ENCODE measurements around the gene ARMC6. TPM values are rescaled to one million over a fixed set of nuclear protein-coding genes. Genes with fewer than 3 reads are reported as not detected.
"Not testable (repeated sequence)": the region's sequence is repeated elsewhere in the genome, so short reads cannot be mapped to it uniquely, and the experiment has no call there.

Gene ARMC6
- total and polyA plus RNA-seq, 5 experiments from 2014 or later = 18.1 to 42.4 (median 29.5) TPM

DNA sequence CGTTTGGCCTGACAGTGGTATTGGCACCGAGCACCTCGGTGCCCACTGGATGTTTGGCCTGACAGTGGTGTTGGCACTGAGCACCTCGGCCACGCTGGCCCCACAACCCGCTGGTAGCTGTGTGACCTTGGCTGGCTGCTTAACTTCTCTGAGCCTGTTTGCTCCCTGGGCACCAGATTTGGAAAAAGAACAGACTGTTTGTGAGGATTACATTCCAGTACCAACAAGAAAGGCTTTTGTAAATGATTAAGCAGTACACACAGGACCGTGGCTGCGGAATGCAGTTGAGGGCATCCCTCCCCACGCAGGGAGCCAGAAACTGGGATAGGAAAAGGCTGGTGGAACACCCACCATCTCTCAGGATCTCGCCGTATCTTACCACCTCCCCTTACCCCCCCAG, 62.3 kb downstream of the ARMC6 start:
- DNase-seq = no peak
- ATAC-seq = no peak
- Mint-ChIP-seq H3K36me3 (peaks cover 0 to 38% (median 9%) of the 10 kb centered on the region in 3 donors), H3K27ac (no peak overlapping the region), H3K4me3 (no peak overlapping the region), H3K27me3 (no peaks in the 10 kb centered on the region), H3K9me3 (no peaks in the 10 kb centered on the region), H3K4me1 (peaks cover 0 to 7% (median 2%) of the 10 kb centered on the region in 4 donors)
- POLR2A ChIA-PET = no interaction called here

DNA sequence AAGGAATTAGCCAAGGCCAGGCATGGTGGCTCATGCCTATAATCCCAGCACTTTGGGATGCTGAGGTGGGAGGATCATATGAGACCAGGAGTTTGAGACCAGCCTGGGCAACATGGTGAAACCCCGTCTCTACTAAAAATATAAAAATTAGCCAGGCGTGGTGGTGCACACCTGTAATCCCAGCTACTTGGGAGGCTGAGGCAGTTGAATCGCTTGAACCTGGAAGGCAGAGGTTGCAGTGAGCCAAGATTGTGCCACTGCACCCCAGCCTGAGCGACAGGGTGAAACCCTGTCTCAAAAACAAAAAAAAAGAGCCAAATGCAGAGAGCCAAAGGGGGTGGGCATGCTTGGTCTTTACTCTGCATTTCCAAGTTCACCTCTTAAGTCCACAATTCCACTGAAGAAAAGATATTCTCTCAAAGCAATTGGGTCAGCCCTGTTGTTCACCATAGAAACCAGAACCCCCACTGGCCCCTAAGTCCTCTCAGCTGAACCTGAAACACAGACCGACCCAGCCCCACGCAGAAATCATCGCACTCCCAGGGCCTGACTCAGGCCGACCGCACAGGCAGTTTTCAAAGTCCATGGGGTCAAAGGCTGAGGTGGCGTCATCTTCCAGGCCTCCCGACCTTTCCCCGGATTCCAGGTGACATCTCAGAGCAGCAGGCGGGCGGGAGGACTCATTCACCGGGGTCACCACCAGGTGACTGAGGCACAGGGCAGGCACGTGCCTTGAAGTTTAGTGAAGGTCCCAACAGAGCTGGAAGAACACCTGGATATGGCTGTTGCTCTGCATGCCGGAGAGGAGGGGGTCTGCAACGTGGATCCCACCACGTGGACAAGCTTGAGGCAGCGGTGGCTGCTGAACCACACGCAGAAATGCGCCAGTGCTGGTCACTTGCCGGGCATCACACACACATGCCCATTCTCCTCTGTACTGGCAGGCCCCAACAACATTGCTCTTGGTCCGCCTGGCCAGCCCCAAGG, 63.5 kb downstream of the ARMC6 start:
- H3K27ac Mint-ChIP-seq = no peak overlapping the region
- peaks cover 0 to 7% (median 2%) of the 10 kb centered on the region in 4 donors for H3K4me1 Mint-ChIP-seq
- no peaks in the 10 kb centered on the region for H3K9me3 Mint-ChIP-seq
- ATAC-seq = no peak
- no peaks in the 10 kb centered on the region for H3K27me3 Mint-ChIP-seq
- no peak overlapping the region for H3K4me3 Mint-ChIP-seq
- DNase-seq = no peak
- POLR2A ChIA-PET = no interaction called here
- peaks cover 0 to 44% (median 9%) of the 10 kb centered on the region in 3 donors for H3K36me3 Mint-ChIP-seq

DNA sequence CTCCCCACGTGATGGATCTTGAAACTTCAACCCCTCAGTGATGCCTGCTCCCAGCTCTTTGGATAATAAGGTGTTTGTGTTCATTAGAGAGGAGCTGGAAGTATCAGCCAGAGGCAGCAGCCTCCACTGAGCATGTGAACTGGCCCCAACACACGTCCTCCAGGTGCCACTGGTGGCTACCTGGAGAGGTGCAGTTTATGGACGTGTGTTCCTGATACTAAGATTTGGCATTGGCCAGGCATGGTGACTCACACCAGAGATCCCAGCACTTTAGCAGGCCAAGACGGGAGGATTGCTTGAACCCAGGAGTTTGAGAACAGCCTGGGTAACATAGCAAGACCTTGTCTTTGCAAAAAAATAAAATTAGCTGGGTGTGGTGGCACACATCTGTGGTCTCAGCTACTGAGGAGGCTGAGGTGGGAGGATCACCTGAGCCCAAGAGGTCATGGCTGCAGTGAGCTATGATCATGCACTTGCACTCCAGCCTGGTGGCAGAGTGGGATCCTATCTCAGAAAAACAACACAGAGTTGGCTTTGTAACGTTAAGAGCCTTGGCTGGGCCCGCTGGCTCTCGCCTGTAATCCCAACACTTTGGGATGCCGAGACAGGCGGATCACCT, 64.8 kb downstream of the ARMC6 start:
- H3K36me3 Mint-ChIP-seq = peaks cover 0 to 52% (median 9%) of the 10 kb centered on the region in 3 donors
- DNase-seq (no peak), ATAC-seq (no peak)
- no peaks in the 10 kb centered on the region for H3K9me3 Mint-ChIP-seq
- POLR2A ChIA-PET = no interaction called here
- peaks cover 0 to 3% (median 2%) of the 10 kb centered on the region in 4 donors for H3K4me1 Mint-ChIP-seq
- H3K4me3 Mint-ChIP-seq = no peak overlapping the region
- no peak overlapping the region for H3K27ac Mint-ChIP-seq
- H3K27me3 Mint-ChIP-seq = no peaks in the 10 kb centered on the region

DNA sequence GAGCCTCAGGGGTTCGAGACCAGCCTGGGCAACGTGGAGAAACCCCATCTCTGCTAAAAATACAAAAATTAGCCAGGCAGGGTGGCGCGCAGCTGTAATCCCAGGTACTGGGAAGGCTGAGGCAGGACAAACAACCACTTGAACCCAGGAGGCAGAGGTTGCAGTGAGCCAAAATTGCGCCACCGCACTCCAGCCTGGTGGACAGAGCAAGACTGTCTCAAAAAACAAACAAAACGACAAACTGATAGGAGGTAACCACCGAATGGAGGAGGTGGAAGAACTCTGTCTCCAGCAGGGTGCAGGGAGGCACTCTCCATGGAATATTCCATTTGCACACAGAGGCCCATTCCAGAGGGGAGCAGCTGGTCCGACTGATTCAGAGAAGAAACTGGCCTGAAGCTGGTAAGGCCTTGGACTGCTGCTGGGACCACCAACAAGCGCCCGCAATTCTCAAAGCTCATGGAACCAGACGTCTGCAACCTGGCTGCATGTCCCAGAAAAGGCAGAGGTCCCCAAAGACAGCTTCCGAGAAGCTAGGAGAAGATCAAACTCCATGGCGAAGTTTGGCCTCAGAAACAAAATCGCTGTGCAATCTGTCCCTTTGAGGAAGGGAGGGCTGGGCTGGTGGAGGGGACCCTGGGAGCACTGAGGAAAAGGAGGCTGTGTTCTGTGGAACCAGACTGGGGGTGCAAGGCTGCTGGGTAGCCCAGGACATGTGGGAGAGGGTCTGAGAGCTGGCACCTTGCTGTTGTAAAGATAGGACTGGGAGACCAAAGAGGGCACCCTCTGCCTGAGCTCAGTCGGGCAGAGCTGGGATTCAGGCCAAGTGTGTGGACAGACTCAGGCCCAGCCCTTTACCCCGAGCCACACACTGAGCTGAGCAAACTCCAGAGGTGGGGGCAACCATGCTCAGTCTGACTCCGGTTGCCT, 65.6 kb downstream of the ARMC6 start:
- DNase-seq = no peak
- Mint-ChIP-seq H3K27me3 (no peaks in the 10 kb centered on the region), H3K27ac (no peak overlapping the region), H3K4me1 (peaks cover 0 to 3% (median 2%) of the 10 kb centered on the region in 4 donors), H3K36me3 (peaks cover 0 to 54% (median 9%) of the 10 kb centered on the region in 3 donors), H3K9me3 (no peaks in the 10 kb centered on the region), H3K4me3 (no peak overlapping the region)
- POLR2A ChIA-PET = interaction anchor here (0.6 kb wide), 1 partner anchor 132 kb away, joined by 4 read pairs; no protein-coding TSS in a partner anchor
- no peak for ATAC-seq

GRCh38 chr19:19101540-19101939, 68.1 kb downstream of the ARMC6 start:
- POLR2A ChIA-PET = no interaction called here
- H3K4me3 Mint-ChIP-seq = no peak overlapping the region
- H3K4me1 Mint-ChIP-seq = peaks cover 0 to 3% (median under 1%) of the 10 kb centered on the region in 4 donors
- no peak overlapping the region for H3K27ac Mint-ChIP-seq
- no peak for DNase-seq
- ATAC-seq = no peak
- H3K9me3 Mint-ChIP-seq = no peaks in the 10 kb centered on the region
- no peaks in the 10 kb centered on the region for H3K27me3 Mint-ChIP-seq
- H3K36me3 Mint-ChIP-seq = peaks cover 0 to 51% (median 9%) of the 10 kb centered on the region in 3 donors

DNA sequence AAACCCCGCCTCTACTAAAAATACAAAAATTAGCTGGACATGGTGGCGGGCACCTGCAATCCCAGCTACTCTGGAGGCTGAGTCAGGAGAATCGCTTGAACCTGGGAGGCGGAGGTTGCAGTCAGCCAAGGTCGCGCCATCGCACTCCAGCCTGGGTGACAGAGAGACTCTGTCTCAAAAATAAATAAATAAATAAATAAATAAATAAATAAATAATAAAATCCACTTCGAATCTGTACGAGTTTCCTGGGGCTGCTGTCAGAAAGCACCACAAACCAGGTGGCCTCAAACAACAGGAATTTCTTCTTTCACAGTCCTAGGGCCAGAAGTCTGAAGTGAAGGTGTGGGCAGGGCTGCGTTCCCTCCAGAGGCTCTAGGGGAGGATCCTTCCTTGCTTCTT, 69.2 kb downstream of the ARMC6 start:
- H3K36me3 Mint-ChIP-seq = peaks cover 0 to 49% (median 7%) of the 10 kb centered on the region in 3 donors
- H3K27ac Mint-ChIP-seq, H3K4me3 Mint-ChIP-seq, ATAC-seq, H3K4me1 Mint-ChIP-seq, POLR2A ChIA-PET, DNase-seq, H3K9me3 Mint-ChIP-seq, H3K27me3 Mint-ChIP-seq: not testable (repeated sequence)

GRCh38 chr19:19103167-19103566, 69.8 kb downstream of the ARMC6 start:
- H3K4me3 Mint-ChIP-seq = no peak overlapping the region
- H3K9me3 Mint-ChIP-seq = no peaks in the 10 kb centered on the region
- ATAC-seq (no peak), DNase-seq (no peak)
- H3K27ac Mint-ChIP-seq = no peak overlapping the region
- peaks cover 0 to 3% (median under 1%) of the 10 kb centered on the region in 4 donors for H3K4me1 Mint-ChIP-seq
- POLR2A ChIA-PET = no interaction called here
- H3K36me3 Mint-ChIP-seq = peaks cover 0 to 49% (median 7%) of the 10 kb centered on the region in 3 donors
- H3K27me3 Mint-ChIP-seq = no peaks in the 10 kb centered on the region

DNA sequence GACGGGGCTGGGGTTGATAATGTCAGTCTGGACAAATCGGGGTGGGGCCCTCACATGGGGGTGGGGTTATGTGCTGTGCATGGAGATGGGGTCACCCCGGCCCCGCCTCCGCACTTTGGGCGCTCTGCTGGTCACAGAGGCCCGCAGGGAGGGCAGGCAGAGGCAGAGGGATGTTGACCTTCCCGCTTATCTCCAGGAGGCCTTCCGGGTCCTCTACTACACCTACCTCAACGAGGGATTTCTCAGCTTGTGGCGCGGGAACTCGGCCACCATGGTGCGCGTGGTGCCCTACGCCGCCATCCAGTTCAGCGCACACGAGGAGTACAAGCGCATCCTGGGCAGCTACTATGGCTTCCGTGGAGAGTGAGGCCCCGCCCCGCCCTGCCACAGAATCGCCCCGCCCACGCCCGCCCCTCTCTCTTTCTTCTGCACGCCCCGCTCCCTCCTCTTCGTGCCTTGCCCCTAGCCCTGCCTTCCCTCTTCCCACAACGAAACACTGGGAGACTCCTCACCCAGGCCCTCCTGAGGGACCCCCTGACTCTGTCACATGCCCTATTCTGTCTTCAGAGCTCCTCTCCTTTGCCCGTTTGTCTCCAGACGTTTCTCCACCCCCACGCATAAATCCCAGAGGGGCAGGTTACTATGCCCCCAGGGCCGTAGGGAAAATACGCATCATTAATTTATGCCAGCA, 72.1 kb downstream of the ARMC6 start:
- no peak for DNase-seq
- H3K9me3 Mint-ChIP-seq = no peaks in the 10 kb centered on the region
- POLR2A ChIA-PET = no interaction called here
- H3K27ac Mint-ChIP-seq = peak overlapping the region in 1 of 10 donors; percentile 72
- no peak overlapping the region for H3K4me3 Mint-ChIP-seq
- ATAC-seq = no peak
- peaks cover 0 to 5% (median 1%) of the 10 kb centered on the region in 4 donors for H3K4me1 Mint-ChIP-seq
- H3K36me3 Mint-ChIP-seq = peaks cover 0 to 38% (median 2%) of the 10 kb centered on the region in 3 donors
- H3K27me3 Mint-ChIP-seq = no peaks in the 10 kb centered on the region

- Mint-ChIP-seq H3K27me3 (no peaks in the 10 kb centered on the region), H3K9me3 (no peaks in the 10 kb centered on the region), H3K4me3 (no peak overlapping the region), H3K36me3 (peaks cover 0 to 33% (median 0%) of the 10 kb centered on the region in 3 donors), H3K4me1 (peaks cover 0 to 5% (median under 1%) of the 10 kb centered on the region in 4 donors), H3K27ac (peak overlapping the region in 1 of 10 donors; percentile 72)
- no peak for ATAC-seq
- POLR2A ChIA-PET = no interaction called here
- DNase-seq = no peak
Measured at GRCh38 chr19:19106056-19106551, 72.7 kb downstream of the ARMC6 start.

DNA sequence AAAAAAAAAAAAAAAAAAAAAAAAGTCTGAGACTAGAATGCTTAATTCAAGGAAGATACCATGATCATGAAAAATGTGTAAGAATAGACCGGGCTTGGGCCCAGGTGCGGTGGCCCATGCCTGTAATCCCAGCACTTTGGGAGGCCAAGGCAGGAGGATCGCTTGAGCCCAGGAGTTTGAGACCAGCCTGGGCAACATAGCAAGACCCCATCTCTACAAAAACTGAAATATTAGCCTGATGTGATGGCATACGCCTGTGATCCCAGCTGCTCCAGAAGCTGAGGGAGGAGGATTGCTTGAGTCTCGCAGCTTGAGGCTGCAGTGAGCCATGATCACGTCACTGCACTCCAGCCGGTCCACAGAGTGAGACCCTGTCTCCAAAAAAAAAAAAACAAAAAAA, 73.5 kb downstream of the ARMC6 start:
- DNase-seq, H3K4me3 Mint-ChIP-seq, H3K9me3 Mint-ChIP-seq, H3K27me3 Mint-ChIP-seq, H3K4me1 Mint-ChIP-seq, ATAC-seq, POLR2A ChIA-PET: not testable (repeated sequence)
- Mint-ChIP-seq H3K27ac (peak overlapping the region in 1 of 10 donors; percentile 55), H3K36me3 (peaks cover 0 to 28% (median 0%) of the 10 kb centered on the region in 3 donors)

GRCh38 chr19:19107654-19108053, 74.3 kb downstream of the ARMC6 start:
- Mint-ChIP-seq H3K27ac (no peak overlapping the region), H3K4me1 (peaks cover 0 to 5% (median 2%) of the 10 kb centered on the region in 4 donors), H3K9me3 (no peaks in the 10 kb centered on the region), H3K36me3 (peaks cover 0 to 26% (median 0%) of the 10 kb centered on the region in 3 donors), H3K27me3 (peaks cover 0 to 1% (median 0%) of the 10 kb centered on the region in 5 donors), H3K4me3 (peak overlapping the region in 1 of 10 donors; percentile 41)
- no peak for DNase-seq
- POLR2A ChIA-PET = no interaction called here
- no peak for ATAC-seq
